Endothelial cell (in vitro differentiated cells): ENCODE results near the gene SERPINA12. TPM values are rescaled to one million over a fixed set of nuclear protein-coding genes. Genes with fewer than 3 reads are reported as not detected.

Source experiments
- DNase-seq: peaks from one replicate; pipeline ENCODE4 v3.0.0; 2021; ENCODE audit warnings: low spot score
- H3K27ac Mint-ChIP-seq: one replicate; pipeline ENCODE4 v1.8.0; 2021; ENCODE audit warnings: mixed read lengths, inconsistent platforms; ENCODE audit not compliant: unreplicated experiment
- H3K27me3 Mint-ChIP-seq: one replicate; pipeline ENCODE4 v1.8.0; 2021; ENCODE audit warnings: mild to moderate bottlenecking, moderate library complexity, mixed read lengths, inconsistent platforms; ENCODE audit not compliant: unreplicated experiment
- H3K36me3 Mint-ChIP-seq: one replicate; pipeline ENCODE4 v1.8.0; 2021; ENCODE audit warnings: mild to moderate bottlenecking, low read depth, mixed read lengths, inconsistent platforms; ENCODE audit not compliant: unreplicated experiment
- H3K4me1 Mint-ChIP-seq: one replicate; pipeline ENCODE4 v1.8.0; 2021; ENCODE audit warnings: mild to moderate bottlenecking, mixed read lengths, inconsistent platforms; ENCODE audit not compliant: unreplicated experiment
- H3K4me3 Mint-ChIP-seq: one replicate; pipeline ENCODE4 v1.8.0; 2021; ENCODE audit warnings: mild to moderate bottlenecking, mixed read lengths, inconsistent platforms; ENCODE audit not compliant: unreplicated experiment
- H3K9me3 Mint-ChIP-seq: one replicate; pipeline ENCODE4 v1.8.0; 2021; ENCODE audit warnings: mixed read lengths, inconsistent platforms; ENCODE audit not compliant: unreplicated experiment
- CTCF ChIP-seq: fragments of 200-600 bp; sonication (generic); IDR thresholded peaks from one replicate; pipeline ENCODE4 v1.5.0; 2021; ENCODE audit warnings: antibody characterized with exemption; ENCODE audit not compliant: unreplicated experiment
- total RNA-seq: library from RNA; stranded (reverse); fragmentation: NEBNext Ultra II Directional; extraction: Animal tissue kit (Norgen Biotek cat#: 25700); gene quantifications from one replicate; pipeline ENCODE4 v1.2.1, GENCODE V29; 2021; ENCODE audit not compliant: unreplicated experiment

SERPINA12 gene
- total RNA-seq, 1 donor from 2014 or later, result not detected

- Mint-ChIP-seq H3K4me1 (no peaks in the 10 kb centered on the region), H3K4me3 (no peak overlapping the region), H3K36me3 (no peaks in the 10 kb centered on the region), H3K27ac (no peak overlapping the region), H3K27me3 (no peaks in the 10 kb centered on the region), H3K9me3 (no peaks in the 10 kb centered on the region)
- TF ChIP-seq CTCF, result no peak
- DNase-seq, result no peak
Measured at GRCh38 chr14:94494085-94494484, 15.2 kb downstream of the SERPINA12 start.

GRCh38 chr14:94491511-94491910 lies 17.8 kb downstream of the SERPINA12 start:
- Mint-ChIP-seq H3K4me3 (no peak overlapping the region), H3K9me3 (no peaks in the 10 kb centered on the region), H3K4me1 (no peaks in the 10 kb centered on the region), H3K27ac (no peak overlapping the region), H3K27me3 (peaks cover 2% of the 10 kb centered on the region), H3K36me3 (no peaks in the 10 kb centered on the region)
- DNase-seq, result no peak
- TF ChIP-seq CTCF, result no peak

DNA sequence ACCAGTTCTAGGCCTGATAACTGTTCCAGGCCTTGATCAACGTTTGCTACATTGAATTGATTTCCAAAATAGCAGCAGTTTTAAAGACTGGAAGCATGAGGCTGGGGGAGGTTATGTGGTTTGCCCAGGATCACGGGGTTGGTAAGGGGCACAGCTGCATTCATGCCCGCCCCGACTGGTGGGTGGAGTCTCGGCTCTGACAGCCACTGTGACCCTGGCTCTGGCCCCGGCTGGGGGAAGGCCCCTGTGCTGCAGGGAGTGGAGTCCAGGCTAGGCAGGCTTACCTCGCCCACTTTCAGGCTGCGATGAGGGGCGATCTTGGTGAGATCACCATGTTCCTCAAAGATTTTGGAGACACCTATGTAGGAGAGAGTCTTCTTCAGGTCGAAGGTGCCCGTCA lies 19.9 kb downstream of the SERPINA12 start:
- H3K9me3 Mint-ChIP-seq, result no peaks in the 10 kb centered on the region
- H3K4me1 Mint-ChIP-seq, result no peaks in the 10 kb centered on the region
- no peaks in the 10 kb centered on the region for H3K36me3 Mint-ChIP-seq
- H3K27me3 Mint-ChIP-seq, result peaks cover 2% of the 10 kb centered on the region
- TF ChIP-seq CTCF, result no peak
- no peak for DNase-seq
- H3K27ac Mint-ChIP-seq, result no peak overlapping the region
- H3K4me3 Mint-ChIP-seq, result no peak overlapping the region

GRCh38 chr14:94486883-94487282 lies 22.4 kb downstream of the SERPINA12 start:
- TF ChIP-seq CTCF, result no peak
- H3K27me3 Mint-ChIP-seq, result peaks cover 4% of the 10 kb centered on the region
- H3K4me1 Mint-ChIP-seq, result no peaks in the 10 kb centered on the region
- H3K27ac Mint-ChIP-seq, result no peak overlapping the region
- no peaks in the 10 kb centered on the region for H3K9me3 Mint-ChIP-seq
- DNase-seq, result no peak
- no peak overlapping the region for H3K4me3 Mint-ChIP-seq
- H3K36me3 Mint-ChIP-seq, result no peaks in the 10 kb centered on the region

DNA sequence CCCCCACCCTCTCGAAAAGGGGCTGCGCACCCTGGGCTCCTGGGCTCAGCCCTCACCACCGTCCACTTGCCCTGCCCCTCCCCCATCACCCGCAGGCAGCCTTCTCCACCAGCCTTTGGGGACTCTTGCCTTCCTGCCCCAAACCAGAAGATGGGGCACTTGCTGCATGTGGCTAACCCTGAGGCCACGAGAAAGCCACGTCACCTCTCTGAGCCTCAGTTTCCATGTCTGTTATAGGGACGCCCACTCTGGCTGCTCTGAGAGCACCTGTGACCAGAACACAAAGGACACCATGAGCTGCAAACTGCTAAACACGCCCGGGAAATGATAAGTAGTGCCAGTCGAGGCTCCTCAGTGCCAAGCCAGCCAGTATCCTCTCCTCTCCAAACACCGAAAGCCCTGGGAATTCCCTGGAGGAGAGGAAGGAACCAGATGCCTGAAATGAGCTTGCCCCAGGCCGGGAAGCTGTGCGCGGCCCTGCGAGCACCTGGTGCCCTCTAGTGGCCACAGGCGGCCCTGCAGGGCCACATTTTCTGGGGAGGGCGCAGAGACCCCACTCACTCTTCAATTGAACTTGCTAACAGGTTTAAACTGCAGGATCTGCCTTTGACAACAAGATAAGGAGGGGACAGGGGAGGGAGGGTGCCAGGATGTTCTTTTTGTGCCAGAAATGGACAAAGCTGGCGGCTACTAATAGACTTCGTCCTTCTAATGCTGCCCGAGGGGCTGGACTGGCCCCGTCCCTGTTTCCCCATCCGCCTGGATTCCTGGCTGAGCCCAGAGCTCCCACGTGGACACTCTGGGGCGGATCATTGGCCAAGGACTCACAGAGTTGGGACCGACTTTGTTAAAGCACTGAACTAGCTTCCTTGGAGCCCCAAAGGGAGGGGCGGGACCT lies 23.1 kb downstream of the SERPINA12 start:
- H3K36me3 Mint-ChIP-seq, result no peaks in the 10 kb centered on the region
- peak; percentile 98 for TF ChIP-seq CTCF
- H3K9me3 Mint-ChIP-seq, result no peaks in the 10 kb centered on the region
- DNase-seq, result peak; percentile 84
- H3K27me3 Mint-ChIP-seq, result peaks cover 4% of the 10 kb centered on the region
- peak overlapping the region; percentile 31 for H3K4me3 Mint-ChIP-seq
- H3K4me1 Mint-ChIP-seq, result no peaks in the 10 kb centered on the region
- no peak overlapping the region for H3K27ac Mint-ChIP-seq
